Neutrophil (primary cell): ENCODE data around the gene SNTB2.
"Not testable (repeated sequence)": the region's sequence is repeated elsewhere in the genome, so short reads cannot be mapped to it uniquely, and the experiment has no call there.

Source experiments
- H3K27ac ChIP-seq: fragments of 200-600 bp; sonication (generic); 2 replicates; pipeline ENCODE4 v1.5.1; 2016; ENCODE audit warnings: mild to moderate bottlenecking, moderate library complexity
- H3K27me3 ChIP-seq: fragments of 200-600 bp; sonication (generic); 2 replicates; pipeline ENCODE4 v1.6.0; 2016; ENCODE audit warnings: mild to moderate bottlenecking
- H3K36me3 ChIP-seq: fragments of 200-600 bp; sonication (generic); 2 replicates; pipeline ENCODE4 v1.5.1; 2017
- H3K4me1 ChIP-seq, 2 experiments: fragments of 200-600 bp in 1 of 2; sonication (generic) in 1 of 2; 1 replicate in 1 of 2; 2 replicates in 1 of 2; pipeline versions ENCODE4 v1.5.1 to v1.6.1; 2013 to 2016; ENCODE audit warnings: low read depth in 1 of 2, low read length in 1 of 2, mild to moderate bottlenecking in 1 of 2, moderate library complexity in 1 of 2; ENCODE audit not compliant: control insufficient read depth in 1 of 2, insufficient read depth in 1 of 2
- H3K4me3 ChIP-seq, 2 experiments: fragments of 200-600 bp in 1 of 2; sonication (generic) in 1 of 2; 1 replicate in 1 of 2; 2 replicates in 1 of 2; pipeline ENCODE4 v1.5.1; 2013 to 2016; ENCODE audit warnings: low read depth in 1 of 2, low read length in 1 of 2, mild to moderate bottlenecking in 1 of 2, moderate library complexity in 1 of 2
- H3K9me3 ChIP-seq: fragments of 200-600 bp; sonication (generic); 2 replicates; pipeline ENCODE4 v1.5.1; 2016
- TF ChIP-seq, protein P1 (sequence below): fragments of 200-600 bp; sonication (generic); IDR thresholded peaks from 2 replicates; pipeline ENCODE4 v1.5.1; 2016; ENCODE audit warnings: antibody characterized with exemption

The SNTB2 gene

GRCh38 chr16:69253870-69254341, 66.9 kb downstream of the SNTB2 start:
- no peaks in the 10 kb centered on the region for H3K9me3 ChIP-seq
- H3K27ac ChIP-seq = no peak overlapping the region

GRCh38 chr16:69259428-69259764, 72.4 kb downstream of the SNTB2 start:
- H3K27ac ChIP-seq, H3K9me3 ChIP-seq, H3K4me3 ChIP-seq, H3K27me3 ChIP-seq, H3K4me1 ChIP-seq: not testable (repeated sequence)
- peaks cover 15% of the 10 kb centered on the region for H3K36me3 ChIP-seq

More at GRCh38 chr16:69253870-69254341, 66.9 kb downstream of the SNTB2 start:
- peaks cover 6 to 8% of the 10 kb centered on the region in 2 experiments for H3K4me1 ChIP-seq
- TF ChIP-seq, protein P1, sequence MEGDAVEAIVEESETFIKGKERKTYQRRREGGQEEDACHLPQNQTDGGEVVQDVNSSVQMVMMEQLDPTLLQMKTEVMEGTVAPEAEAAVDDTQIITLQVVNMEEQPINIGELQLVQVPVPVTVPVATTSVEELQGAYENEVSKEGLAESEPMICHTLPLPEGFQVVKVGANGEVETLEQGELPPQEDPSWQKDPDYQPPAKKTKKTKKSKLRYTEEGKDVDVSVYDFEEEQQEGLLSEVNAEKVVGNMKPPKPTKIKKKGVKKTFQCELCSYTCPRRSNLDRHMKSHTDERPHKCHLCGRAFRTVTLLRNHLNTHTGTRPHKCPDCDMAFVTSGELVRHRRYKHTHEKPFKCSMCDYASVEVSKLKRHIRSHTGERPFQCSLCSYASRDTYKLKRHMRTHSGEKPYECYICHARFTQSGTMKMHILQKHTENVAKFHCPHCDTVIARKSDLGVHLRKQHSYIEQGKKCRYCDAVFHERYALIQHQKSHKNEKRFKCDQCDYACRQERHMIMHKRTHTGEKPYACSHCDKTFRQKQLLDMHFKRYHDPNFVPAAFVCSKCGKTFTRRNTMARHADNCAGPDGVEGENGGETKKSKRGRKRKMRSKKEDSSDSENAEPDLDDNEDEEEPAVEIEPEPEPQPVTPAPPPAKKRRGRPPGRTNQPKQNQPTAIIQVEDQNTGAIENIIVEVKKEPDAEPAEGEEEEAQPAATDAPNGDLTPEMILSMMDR = no peak
- H3K4me3 ChIP-seq = no peak overlapping the region
- no peaks in the 10 kb centered on the region for H3K36me3 ChIP-seq
- H3K27me3 ChIP-seq = no peaks in the 10 kb centered on the region

GRCh38 chr16:69260019-69260418, 73.1 kb downstream of the SNTB2 start:
- no peak overlapping the region for H3K27ac ChIP-seq
- TF ChIP-seq, protein P1 = no peak
- H3K4me3 ChIP-seq = no peak overlapping the region
- H3K36me3 ChIP-seq = peaks cover 15% of the 10 kb centered on the region
- H3K27me3 ChIP-seq = no peaks in the 10 kb centered on the region
- H3K9me3 ChIP-seq = no peaks in the 10 kb centered on the region
- H3K4me1 ChIP-seq = no peaks in the 10 kb centered on the region

DNA sequence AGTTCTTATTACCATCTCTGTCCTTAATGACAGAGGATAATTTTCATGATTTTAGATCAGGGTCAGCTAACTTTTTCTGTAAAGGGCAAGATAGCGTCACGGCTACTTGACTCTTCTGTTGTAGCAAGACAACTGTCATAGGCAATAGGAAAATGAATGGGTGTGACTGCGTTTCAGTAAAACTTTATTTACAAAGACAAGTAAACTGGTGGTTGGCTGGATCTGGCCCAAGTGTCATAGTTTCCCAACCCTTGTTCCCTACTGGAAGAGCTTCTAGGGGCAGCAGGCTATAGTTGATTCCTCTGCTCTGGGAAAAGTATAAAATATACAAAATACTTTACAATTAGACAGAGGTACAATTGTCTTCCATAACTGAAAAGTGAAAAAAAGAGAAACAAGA, 73.5 kb downstream of the SNTB2 start:
- peaks cover 15% of the 10 kb centered on the region for H3K36me3 ChIP-seq
- no peaks in the 10 kb centered on the region for H3K27me3 ChIP-seq
- no peaks in the 10 kb centered on the region for H3K9me3 ChIP-seq

GRCh38 chr16:69266334-69267063, 79.5 kb downstream of the SNTB2 start:
- TF ChIP-seq, protein P1 = no peak
- Histone ChIP-seq H3K4me1 (no peaks in the 10 kb centered on the region), H3K27me3 (no peaks in the 10 kb centered on the region), H3K36me3 (peaks cover 28% of the 10 kb centered on the region), H3K9me3 (no peaks in the 10 kb centered on the region), H3K4me3 (no peak overlapping the region), H3K27ac (no peak overlapping the region)

More for the DNA sequence above, 73.5 kb downstream of the SNTB2 start:
- Histone ChIP-seq H3K27ac (no peak overlapping the region), H3K4me3 (no peak overlapping the region), H3K4me1 (no peaks in the 10 kb centered on the region)
- TF ChIP-seq, protein P1 = no peak

- H3K9me3 ChIP-seq = no peaks in the 10 kb centered on the region
- H3K27me3 ChIP-seq = no peaks in the 10 kb centered on the region
- TF ChIP-seq, protein P1 = no peak
- H3K36me3 ChIP-seq = peaks cover 26% of the 10 kb centered on the region
- no peak overlapping the region for H3K4me3 ChIP-seq
- no peaks in the 10 kb centered on the region for H3K4me1 ChIP-seq
- no peak overlapping the region for H3K27ac ChIP-seq
These were observed 80.7 kb downstream of the SNTB2 start for GRCh38 chr16:69267633-69268032.
